GM12875 (cell line): ENCODE results near the gene EP300.
"Not testable (repeated sequence)": the region's sequence is repeated elsewhere in the genome, so short reads cannot be mapped to it uniquely, and the experiment has no call there.

Experiments used
- H3K4me3 ChIP-seq: one replicate; pipeline ENCODE4 v1.5.1; 2011; ENCODE audit warnings: low read depth, low read length, control low read depth
- CTCF ChIP-seq: IDR thresholded peaks from 2 replicates; pipeline ENCODE4 v1.5.1; 2011; ENCODE audit warnings: low read depth, mild to moderate bottlenecking, control low read depth, inconsistent platforms, low read length, moderate library complexity, borderline replicate concordance; ENCODE audit not compliant: insufficient read depth

The EP300 gene

GRCh38 chr22:41127451-41127850, 35.1 kb downstream of the EP300 start:
- TF ChIP-seq CTCF, result no peak

GRCh38 chr22:41128606-41129005, 36.2 kb downstream of the EP300 start:
- TF ChIP-seq CTCF, result no peak
- H3K4me3 ChIP-seq, result no peak overlapping the region

More at GRCh38 chr22:41127451-41127850, 35.1 kb downstream of the EP300 start:
- H3K4me3 ChIP-seq, result no peak overlapping the region

GRCh38 chr22:41132550-41132949, 40.2 kb downstream of the EP300 start:
- no peak for TF ChIP-seq CTCF
- no peak overlapping the region for H3K4me3 ChIP-seq

- no peak overlapping the region for H3K4me3 ChIP-seq
- no peak for TF ChIP-seq CTCF
Observed at GRCh38 chr22:41140365-41140957, 48.1 kb downstream of the EP300 start.

GRCh38 chr22:41145921-41146320, 53.5 kb downstream of the EP300 start:
- H3K4me3 ChIP-seq, result not testable (repeated sequence)

GRCh38 chr22:41146573-41146972, 54.2 kb downstream of the EP300 start:
- no peak for TF ChIP-seq CTCF
- no peak overlapping the region for H3K4me3 ChIP-seq

- TF ChIP-seq CTCF, result no peak
Observed at GRCh38 chr22:41147722-41148121, 55.3 kb downstream of the EP300 start.

GRCh38 chr22:41152902-41153301, 60.5 kb downstream of the EP300 start:
- no peak overlapping the region for H3K4me3 ChIP-seq
- no peak for TF ChIP-seq CTCF

More at GRCh38 chr22:41147722-41148121, 55.3 kb downstream of the EP300 start:
- no peak overlapping the region for H3K4me3 ChIP-seq
